GM18498 (cell line): Measurements from ENCODE around the gene HAUS5.

ENCODE experiments used
- ATAC-seq: cut with Tn5 transposase; IDR thresholded peaks from one replicate; pipeline ENCODE4 v1.9.1; 2021; ENCODE audit warnings: mild to moderate bottlenecking, moderate library complexity; ENCODE audit not compliant: unreplicated experiment

The HAUS5 gene

DNA sequence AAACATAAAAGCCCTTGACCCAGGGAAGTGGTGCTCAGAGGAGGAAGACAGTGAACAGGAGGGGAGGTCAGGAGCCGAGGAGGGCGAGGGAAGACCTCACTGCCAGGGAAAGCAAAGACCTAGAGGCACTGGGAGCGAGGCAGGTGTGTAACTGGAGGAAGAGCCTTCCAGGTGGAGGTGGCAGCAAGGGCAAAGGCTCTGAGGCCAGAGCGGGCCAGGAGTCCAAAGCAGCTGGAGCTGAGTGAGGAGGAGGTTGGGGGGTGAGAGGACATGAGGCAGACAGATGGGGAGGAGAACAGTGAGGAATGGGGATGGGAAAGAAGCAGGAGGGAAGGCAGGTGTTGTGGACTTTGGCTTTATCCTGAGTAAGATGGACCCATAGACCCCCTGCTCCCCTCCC is 57.4 kb downstream of the HAUS5 start:
- ATAC-seq, result no peak

DNA sequence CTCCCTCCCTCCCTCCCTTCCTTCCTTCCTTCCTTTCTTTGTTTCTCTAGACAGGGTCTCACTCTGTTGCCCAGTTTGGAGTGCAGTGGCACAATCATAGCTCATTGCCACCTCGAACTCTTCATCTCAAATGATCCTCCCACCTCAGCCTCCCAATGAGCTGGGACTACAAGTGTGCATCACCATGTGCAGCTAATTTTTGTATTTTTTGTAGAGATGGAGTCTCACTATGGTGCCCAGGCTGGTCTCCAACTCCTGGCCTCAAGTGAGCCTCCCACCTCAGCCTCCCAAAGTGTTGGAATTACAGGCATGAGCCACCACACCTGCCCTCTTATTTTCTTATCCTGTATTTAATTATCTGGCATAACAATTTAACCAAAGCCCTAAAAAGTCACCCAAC is 58.2 kb downstream of the HAUS5 start:
- no peak for ATAC-seq

DNA sequence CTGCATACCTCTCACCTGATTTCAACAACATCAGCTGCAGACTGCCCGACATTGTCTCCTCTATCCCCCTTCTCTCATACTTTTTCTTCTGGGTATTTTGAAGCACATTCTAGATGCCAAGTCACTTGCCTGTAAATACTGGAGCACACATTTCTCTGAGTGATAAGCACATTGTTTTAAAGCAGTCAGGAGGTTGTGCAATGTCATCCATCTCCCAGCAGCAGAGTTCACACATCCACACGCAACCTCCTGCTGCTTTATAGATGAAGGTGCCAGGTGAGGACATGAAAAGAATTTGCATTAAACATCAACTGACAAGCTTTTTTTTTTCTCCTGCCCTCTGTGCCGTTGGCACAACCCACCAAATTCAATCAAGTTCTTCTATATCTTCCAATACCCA is 59.3 kb downstream of the HAUS5 start:
- no peak for ATAC-seq

DNA sequence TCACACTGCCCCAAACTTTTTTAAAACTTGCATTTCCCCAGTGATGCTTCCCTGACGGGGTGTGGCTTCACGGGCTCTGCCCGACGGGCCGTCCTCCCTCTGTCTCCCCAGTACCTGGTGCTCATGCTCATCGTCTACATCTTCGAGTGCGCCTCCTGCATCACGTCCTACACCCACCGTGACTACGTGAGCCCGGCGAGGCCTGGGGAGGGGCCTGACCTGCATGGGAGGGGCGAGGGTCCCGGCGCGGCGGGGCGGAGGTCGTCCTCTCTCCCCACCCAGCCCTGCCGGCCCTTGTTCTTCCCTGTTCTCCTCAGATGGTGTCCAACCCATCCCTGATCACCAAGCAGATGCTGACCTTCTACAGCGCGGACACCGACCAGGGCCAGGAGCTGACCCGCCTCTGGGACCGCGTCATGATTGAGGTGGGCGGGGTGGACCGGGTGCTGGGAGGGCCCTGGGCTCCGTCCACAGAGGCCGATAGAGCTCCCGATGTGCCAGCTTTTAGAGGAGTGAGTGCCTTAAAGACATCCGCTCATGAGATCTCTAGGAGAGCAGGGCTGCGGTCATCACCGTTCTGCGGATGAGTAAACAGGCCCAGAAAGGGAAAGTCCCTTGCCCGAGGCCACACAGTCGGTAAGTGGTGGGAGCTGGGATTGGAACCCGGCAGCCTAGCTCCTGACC is 60.7 kb downstream of the HAUS5 start:
- ATAC-seq, result no peak
